HCT116 (cell line): ENCODE measurements around the gene GNAI2.

ENCODE experiments used
- CBX3 ChIP-seq: IDR thresholded peaks from 2 replicates; pipeline ENCODE4 v1.6.1; 2012; ENCODE audit warnings: low read depth
- CEBPB ChIP-seq: IDR thresholded peaks from 2 replicates; pipeline ENCODE4 v1.6.1; 2012; ENCODE audit warnings: low read depth
- EZH2 ChIP-seq: fragments of 200-600 bp; sonication (generic); IDR thresholded peaks from 2 replicates; pipeline ENCODE4 v1.6.1; 2017; ENCODE audit warnings: antibody characterized with exemption, mixed run types
- EZH2phosphoT487 ChIP-seq: fragments of 200-600 bp; IDR thresholded peaks from 2 replicates; pipeline ENCODE4 v1.6.1; 2018; ENCODE audit warnings: antibody characterized with exemption, borderline replicate concordance
- POLR2A ChIP-seq: IDR thresholded peaks from 2 replicates; pipeline ENCODE4 v1.7.0; 2011; ENCODE audit warnings: borderline replicate concordance; ENCODE audit not compliant: insufficient read depth, insufficient read length; ENCODE audit errors: extremely low read depth
- RAD21 ChIP-seq: IDR thresholded peaks from 2 replicates; pipeline ENCODE4 v1.6.1; 2012; ENCODE audit warnings: low read depth, mild to moderate bottlenecking
- TCF7L2 ChIP-seq: IDR thresholded peaks from 2 replicates; pipeline ENCODE4 v1.7.0; 2011; ENCODE audit warnings: borderline replicate concordance, inconsistent platforms; ENCODE audit not compliant: insufficient read depth, insufficient read length; ENCODE audit errors: extremely low read depth
- YY1 ChIP-seq: IDR thresholded peaks from 2 replicates; pipeline ENCODE4 v1.6.1; 2011; ENCODE audit warnings: low read length, low read depth, moderate library complexity, mild to moderate bottlenecking; ENCODE audit not compliant: insufficient replicate concordance; ENCODE audit errors: extremely low read depth
- ZNF274 ChIP-seq: fragments of 200-500 bp; sonication (Bioruptor generic); IDR thresholded peaks from 2 replicates; pipeline ENCODE4 v1.6.1; 2014; ENCODE audit warnings: mild to moderate bottlenecking, low read depth, low read length, inconsistent platforms
- TF ChIP-seq, protein P1 (sequence below), 3 experiments: fragments of 200-600 bp in 1 of 3; sonication (generic) in 1 of 3; IDR thresholded peaks in 2 of 3; conservative IDR thresholded peaks in 1 of 3; 2 replicates each; pipeline ENCODE4 v1.5.1; 2012 to 2017; ENCODE audit warnings: low read depth in 2 of 3, low read length in 2 of 3, antibody characterized with exemption in 1 of 3, borderline replicate concordance in 1 of 3, control low read depth in 1 of 3, mild to moderate bottlenecking in 1 of 3, mixed read lengths in 1 of 3, mixed run types in 1 of 3, moderate library complexity in 1 of 3; ENCODE audit not compliant: insufficient read depth in 1 of 3
- TF ChIP-seq, protein P2 (sequence below): IDR thresholded peaks from 2 replicates; pipeline ENCODE4 v1.6.1; 2012; ENCODE audit warnings: low read depth
- TF ChIP-seq, protein P3 (sequence below): IDR thresholded peaks from 2 replicates; pipeline ENCODE4 v1.6.1; 2012

DNA sequence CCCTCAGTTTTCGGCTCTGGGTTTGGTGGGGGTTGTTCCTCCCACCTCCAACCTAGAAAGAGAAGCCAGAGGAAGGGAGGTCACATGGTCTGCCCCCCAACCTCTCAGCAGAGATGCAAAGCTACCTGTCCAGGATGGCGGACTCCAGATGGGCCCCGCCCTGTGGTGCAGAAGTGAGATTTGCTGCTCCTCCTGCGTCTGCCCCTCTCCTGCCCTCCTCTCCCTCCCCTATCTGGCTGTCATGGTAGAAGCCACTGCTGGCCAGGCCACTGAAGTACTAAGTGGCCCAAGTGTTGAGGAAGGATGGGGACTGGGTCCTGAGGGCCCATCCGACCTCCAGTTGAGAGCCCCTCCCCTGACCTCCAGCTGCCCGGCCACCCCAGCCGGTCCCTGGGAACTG is 30.8 kb downstream of the GNAI2 start:
- TF ChIP-seq CEBPB (no peak), EZH2 (no peak), CBX3 (no peak), RAD21 (no peak), YY1 (no peak), EZH2phosphoT487 (no peak), POLR2A (no peak), TCF7L2 (no peak), ZNF274 (no peak)
- TF ChIP-seq, protein P1, sequence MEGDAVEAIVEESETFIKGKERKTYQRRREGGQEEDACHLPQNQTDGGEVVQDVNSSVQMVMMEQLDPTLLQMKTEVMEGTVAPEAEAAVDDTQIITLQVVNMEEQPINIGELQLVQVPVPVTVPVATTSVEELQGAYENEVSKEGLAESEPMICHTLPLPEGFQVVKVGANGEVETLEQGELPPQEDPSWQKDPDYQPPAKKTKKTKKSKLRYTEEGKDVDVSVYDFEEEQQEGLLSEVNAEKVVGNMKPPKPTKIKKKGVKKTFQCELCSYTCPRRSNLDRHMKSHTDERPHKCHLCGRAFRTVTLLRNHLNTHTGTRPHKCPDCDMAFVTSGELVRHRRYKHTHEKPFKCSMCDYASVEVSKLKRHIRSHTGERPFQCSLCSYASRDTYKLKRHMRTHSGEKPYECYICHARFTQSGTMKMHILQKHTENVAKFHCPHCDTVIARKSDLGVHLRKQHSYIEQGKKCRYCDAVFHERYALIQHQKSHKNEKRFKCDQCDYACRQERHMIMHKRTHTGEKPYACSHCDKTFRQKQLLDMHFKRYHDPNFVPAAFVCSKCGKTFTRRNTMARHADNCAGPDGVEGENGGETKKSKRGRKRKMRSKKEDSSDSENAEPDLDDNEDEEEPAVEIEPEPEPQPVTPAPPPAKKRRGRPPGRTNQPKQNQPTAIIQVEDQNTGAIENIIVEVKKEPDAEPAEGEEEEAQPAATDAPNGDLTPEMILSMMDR (IDR thresholded peaks at IDR 0.05 in 2 of 3, conservative IDR thresholded peaks at IDR 0.05 in 1 of 3; ENCODE audit: borderline replicate concordance in 1 of 3, insufficient read depth in 1 of 3, low read depth in 2 of 3, low read length in 2 of 3) = no peak
- TF ChIP-seq, protein P2, sequence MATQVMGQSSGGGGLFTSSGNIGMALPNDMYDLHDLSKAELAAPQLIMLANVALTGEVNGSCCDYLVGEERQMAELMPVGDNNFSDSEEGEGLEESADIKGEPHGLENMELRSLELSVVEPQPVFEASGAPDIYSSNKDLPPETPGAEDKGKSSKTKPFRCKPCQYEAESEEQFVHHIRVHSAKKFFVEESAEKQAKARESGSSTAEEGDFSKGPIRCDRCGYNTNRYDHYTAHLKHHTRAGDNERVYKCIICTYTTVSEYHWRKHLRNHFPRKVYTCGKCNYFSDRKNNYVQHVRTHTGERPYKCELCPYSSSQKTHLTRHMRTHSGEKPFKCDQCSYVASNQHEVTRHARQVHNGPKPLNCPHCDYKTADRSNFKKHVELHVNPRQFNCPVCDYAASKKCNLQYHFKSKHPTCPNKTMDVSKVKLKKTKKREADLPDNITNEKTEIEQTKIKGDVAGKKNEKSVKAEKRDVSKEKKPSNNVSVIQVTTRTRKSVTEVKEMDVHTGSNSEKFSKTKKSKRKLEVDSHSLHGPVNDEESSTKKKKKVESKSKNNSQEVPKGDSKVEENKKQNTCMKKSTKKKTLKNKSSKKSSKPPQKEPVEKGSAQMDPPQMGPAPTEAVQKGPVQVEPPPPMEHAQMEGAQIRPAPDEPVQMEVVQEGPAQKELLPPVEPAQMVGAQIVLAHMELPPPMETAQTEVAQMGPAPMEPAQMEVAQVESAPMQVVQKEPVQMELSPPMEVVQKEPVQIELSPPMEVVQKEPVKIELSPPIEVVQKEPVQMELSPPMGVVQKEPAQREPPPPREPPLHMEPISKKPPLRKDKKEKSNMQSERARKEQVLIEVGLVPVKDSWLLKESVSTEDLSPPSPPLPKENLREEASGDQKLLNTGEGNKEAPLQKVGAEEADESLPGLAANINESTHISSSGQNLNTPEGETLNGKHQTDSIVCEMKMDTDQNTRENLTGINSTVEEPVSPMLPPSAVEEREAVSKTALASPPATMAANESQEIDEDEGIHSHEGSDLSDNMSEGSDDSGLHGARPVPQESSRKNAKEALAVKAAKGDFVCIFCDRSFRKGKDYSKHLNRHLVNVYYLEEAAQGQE = no peak
- TF ChIP-seq, protein P3, sequence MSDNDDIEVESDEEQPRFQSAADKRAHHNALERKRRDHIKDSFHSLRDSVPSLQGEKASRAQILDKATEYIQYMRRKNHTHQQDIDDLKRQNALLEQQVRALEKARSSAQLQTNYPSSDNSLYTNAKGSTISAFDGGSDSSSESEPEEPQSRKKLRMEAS = no peak
